ENCODE measurements around the gene KRT77. TPM values are rescaled to one million over a fixed set of nuclear protein-coding genes. Genes with fewer than 3 reads are reported as not detected.

Gene KRT77
- total RNA-seq, 6 experiments from 2014 or later: not detected

DNA sequence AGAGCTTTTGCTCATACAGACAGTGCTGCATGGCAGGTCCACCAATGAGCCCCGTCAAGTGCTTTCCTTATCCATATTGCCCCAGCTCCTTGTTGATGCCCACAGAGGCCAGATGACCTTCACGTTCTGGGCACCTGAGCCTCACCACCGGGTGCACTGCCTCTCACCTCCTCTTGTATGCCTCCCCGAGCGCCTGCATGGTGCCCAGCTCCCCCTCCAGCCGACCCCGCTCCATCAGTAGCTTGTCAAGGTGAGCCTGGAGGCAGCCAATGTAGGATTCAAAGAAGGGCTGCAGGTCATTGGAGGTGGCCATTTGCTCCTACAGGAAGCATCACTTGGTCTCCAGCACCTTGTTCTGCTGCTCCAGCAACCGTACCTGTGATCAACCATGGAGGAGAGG lies 31.8 kb upstream of the KRT77 start:
- DNase-seq (no peak), ATAC-seq (no peak)
- no peak overlapping the region for H3K4me3 ChIP-seq
- H3K9me3 ChIP-seq: no peaks in the 10 kb centered on the region
- H3K36me3 ChIP-seq: no peaks in the 10 kb centered on the region
- intact Hi-C loops (cut with DNase I): no loop called here
- no peak for TF ChIP-seq POLR2A (IDR thresholded peaks at IDR 0.05)
- TF ChIP-seq, protein P1, sequence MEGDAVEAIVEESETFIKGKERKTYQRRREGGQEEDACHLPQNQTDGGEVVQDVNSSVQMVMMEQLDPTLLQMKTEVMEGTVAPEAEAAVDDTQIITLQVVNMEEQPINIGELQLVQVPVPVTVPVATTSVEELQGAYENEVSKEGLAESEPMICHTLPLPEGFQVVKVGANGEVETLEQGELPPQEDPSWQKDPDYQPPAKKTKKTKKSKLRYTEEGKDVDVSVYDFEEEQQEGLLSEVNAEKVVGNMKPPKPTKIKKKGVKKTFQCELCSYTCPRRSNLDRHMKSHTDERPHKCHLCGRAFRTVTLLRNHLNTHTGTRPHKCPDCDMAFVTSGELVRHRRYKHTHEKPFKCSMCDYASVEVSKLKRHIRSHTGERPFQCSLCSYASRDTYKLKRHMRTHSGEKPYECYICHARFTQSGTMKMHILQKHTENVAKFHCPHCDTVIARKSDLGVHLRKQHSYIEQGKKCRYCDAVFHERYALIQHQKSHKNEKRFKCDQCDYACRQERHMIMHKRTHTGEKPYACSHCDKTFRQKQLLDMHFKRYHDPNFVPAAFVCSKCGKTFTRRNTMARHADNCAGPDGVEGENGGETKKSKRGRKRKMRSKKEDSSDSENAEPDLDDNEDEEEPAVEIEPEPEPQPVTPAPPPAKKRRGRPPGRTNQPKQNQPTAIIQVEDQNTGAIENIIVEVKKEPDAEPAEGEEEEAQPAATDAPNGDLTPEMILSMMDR (IDR thresholded peaks at IDR 0.05): no peak
- WGBS (ENCODE audit: insufficient coverage, low coverage, low lambda C conversion rate, missing lambda C conversion rate): 40% methylated on average over 1 of the region's 8 CpGs
- no peaks in the 10 kb centered on the region for H3K4me1 ChIP-seq
- no peak overlapping the region for H3K27ac ChIP-seq
- H3K27me3 ChIP-seq: no peaks in the 10 kb centered on the region

DNA sequence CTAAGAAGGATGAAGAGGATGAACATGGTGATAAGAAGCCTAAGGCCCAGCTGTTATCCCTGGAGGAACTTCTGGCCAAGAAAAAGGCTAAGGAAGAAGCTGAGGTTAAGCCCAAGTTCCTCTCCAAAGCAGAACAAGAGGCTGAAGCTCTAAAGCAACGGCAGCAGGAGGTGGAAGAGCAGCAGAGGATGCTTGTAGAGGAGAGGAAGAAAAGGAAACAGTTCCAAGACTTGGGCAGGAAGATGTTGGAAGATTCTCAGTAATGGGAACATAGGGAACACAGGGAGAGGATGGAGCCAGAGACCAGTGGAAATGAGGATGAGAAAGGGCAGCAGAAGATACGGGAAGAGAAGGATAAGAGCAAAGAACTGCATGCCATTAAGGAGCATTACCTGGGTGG lies 27.5 kb upstream of the KRT77 start:
- Histone ChIP-seq H3K4me3 (no peak overlapping the region), H3K9me3 (no peaks in the 10 kb centered on the region), H3K27ac (no peak overlapping the region), H3K27me3 (no peaks in the 10 kb centered on the region), H3K4me1 (no peaks in the 10 kb centered on the region), H3K36me3 (no peaks in the 10 kb centered on the region)
- WGBS (ENCODE audit: insufficient coverage, low coverage, low lambda C conversion rate, missing lambda C conversion rate): 50% methylated on average over 2 of the region's 2 CpGs
- no peak for TF ChIP-seq POLR2A (IDR thresholded peaks at IDR 0.05)
- TF ChIP-seq, protein P1 (IDR thresholded peaks at IDR 0.05): no peak
- intact Hi-C loops (cut with DNase I): no loop called here
- DNase-seq (no peak), ATAC-seq (no peak)

DNA sequence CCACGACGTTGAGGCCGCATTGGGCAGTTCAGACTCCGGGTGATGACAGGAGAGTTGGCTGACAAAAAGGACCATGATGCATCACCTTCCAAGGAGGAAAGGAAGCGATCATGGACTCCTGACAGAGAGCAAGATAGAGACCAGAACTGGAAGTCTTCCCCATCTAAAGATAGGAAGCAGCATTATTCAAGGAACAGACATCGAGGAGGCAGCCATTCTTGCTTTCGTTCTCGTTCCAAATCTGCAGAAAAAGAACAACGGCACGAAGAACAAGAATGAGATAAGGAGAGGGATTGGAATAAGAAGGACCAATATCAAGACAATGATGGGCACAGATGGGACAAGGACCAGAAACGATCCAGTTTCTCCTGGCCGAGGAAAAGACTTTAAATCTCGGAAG lies 27.1 kb upstream of the KRT77 start:
- Histone ChIP-seq H3K36me3 (no peaks in the 10 kb centered on the region), H3K27ac (no peak overlapping the region), H3K9me3 (no peaks in the 10 kb centered on the region), H3K4me1 (no peaks in the 10 kb centered on the region), H3K4me3 (no peak overlapping the region), H3K27me3 (no peaks in the 10 kb centered on the region)
- TF ChIP-seq, protein P1 (IDR thresholded peaks at IDR 0.05): no peak
- no peak for TF ChIP-seq POLR2A (IDR thresholded peaks at IDR 0.05)
- ATAC-seq: no peak
- no peak for DNase-seq
- intact Hi-C loops (cut with DNase I): no loop called here
- WGBS (ENCODE audit: insufficient coverage, low coverage, low lambda C conversion rate, missing lambda C conversion rate): 47% methylated on average over 12 of the region's 13 CpGs

DNA sequence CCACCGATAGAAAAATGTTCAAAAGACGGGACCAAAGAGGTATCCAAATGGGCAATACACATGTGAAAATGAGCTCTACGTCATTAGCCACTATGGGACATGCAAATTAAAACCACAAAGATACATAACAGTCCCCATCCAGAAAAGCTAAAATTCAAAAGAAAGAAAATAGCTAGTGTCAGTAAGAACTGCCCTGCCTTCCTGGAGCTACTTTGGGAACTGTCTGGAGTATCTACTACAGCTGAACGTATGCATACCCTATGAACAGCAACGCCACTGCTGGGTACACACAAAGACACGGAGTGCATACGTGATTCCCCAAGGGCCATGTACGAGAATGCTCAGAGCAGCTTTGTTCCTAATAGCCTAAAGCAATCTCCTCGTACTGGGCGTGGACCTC lies 25.8 kb upstream of the KRT77 start:
- H3K4me1 ChIP-seq: no peaks in the 10 kb centered on the region
- intact Hi-C loops (cut with DNase I): no loop called here
- ATAC-seq (no peak), DNase-seq (no peak)
- TF ChIP-seq POLR2A (IDR thresholded peaks at IDR 0.05): no peak
- TF ChIP-seq, protein P1 (IDR thresholded peaks at IDR 0.05): no peak
- no peaks in the 10 kb centered on the region for H3K36me3 ChIP-seq
- no peaks in the 10 kb centered on the region for H3K27me3 ChIP-seq
- no peak overlapping the region for H3K27ac ChIP-seq
- WGBS (ENCODE audit: insufficient coverage, low coverage, low lambda C conversion rate, missing lambda C conversion rate): 50% methylated on average over 8 of the region's 10 CpGs
- no peak overlapping the region for H3K4me3 ChIP-seq
- H3K9me3 ChIP-seq: no peaks in the 10 kb centered on the region

DNA sequence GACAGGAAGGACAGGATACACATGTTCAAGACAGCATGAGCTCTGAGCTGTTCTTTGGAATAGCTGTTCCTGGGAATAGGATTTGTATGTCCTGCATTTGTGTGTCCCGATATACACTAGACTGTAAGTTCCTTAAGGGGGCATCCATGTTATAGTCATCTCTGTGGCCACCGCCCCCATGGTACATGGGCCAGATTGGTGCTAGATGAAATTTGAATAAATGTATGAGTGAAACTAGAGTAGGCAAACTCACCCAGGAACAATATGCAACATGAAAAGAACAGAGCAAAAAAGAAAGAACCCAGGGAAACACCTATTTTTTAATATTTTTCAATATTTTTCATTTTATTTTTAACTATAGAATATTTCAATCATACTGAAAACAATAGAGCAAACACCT lies 25.1 kb upstream of the KRT77 start:
- ATAC-seq: no peak
- Histone ChIP-seq H3K4me1 (no peaks in the 10 kb centered on the region), H3K4me3 (no peak overlapping the region), H3K27ac (no peak overlapping the region), H3K9me3 (no peaks in the 10 kb centered on the region), H3K36me3 (no peaks in the 10 kb centered on the region), H3K27me3 (no peaks in the 10 kb centered on the region)
- no peak for TF ChIP-seq POLR2A (IDR thresholded peaks at IDR 0.05)
- TF ChIP-seq, protein P1 (IDR thresholded peaks at IDR 0.05): no peak
- DNase-seq: no peak
- intact Hi-C loops (cut with DNase I): no loop called here
- 72% methylated on average over 2 of the region's 2 CpGs for WGBS (ENCODE audit: insufficient coverage, low coverage, low lambda C conversion rate, missing lambda C conversion rate)
